A673 (cell line): ENCODE results near the gene NEU4.

ENCODE experiments used
- EZH2 ChIP-seq: fragments of 200-600 bp; sonication (generic); IDR thresholded peaks from 2 replicates; pipeline ENCODE4 v1.6.1; 2017; ENCODE audit warnings: borderline replicate concordance, low read depth, mild to moderate bottlenecking, mixed read lengths, antibody characterized with exemption, low read length; ENCODE audit not compliant: poor library complexity, severe bottlenecking
- TF ChIP-seq, protein P1 (sequence below): fragments of 300-800, 200-600 bp; sonication (generic); conservative IDR thresholded peaks from 2 replicates; pipeline ENCODE4 v1.5.1; 2017; ENCODE audit warnings: low read depth, mild to moderate bottlenecking, antibody characterized with exemption, low read length, moderate library complexity, mixed read lengths

DNA sequence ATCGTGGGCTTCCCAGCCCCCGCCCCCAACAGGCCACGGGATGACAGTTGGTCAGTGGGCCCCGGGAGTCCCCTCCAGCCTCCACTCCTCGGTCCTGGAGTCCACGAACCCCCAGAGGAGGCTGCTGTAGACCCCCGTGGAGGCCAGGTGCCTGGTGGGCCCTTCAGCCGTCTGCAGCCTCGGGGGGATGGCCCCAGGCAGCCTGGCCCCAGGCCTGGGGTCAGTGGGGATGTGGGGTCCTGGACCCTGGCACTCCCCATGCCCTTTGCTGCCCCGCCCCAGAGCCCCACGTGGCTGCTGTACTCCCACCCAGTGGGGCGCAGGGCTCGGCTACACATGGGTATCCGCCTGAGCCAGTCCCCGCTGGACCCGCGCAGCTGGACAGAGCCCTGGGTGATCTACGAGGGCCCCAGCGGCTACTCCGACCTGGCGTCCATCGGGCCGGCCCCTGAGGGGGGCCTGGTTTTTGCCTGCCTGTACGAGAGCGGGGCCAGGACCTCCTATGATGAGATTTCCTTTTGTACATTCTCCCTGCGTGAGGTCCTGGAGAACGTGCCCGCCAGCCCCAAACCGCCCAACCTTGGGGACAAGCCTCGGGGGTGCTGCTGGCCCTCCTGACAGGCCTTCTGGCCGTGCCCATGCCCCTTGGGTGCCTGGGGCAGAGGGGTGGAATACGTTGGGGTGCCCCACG lies 7.6 kb downstream of the NEU4 start:
- TF ChIP-seq, protein P1, sequence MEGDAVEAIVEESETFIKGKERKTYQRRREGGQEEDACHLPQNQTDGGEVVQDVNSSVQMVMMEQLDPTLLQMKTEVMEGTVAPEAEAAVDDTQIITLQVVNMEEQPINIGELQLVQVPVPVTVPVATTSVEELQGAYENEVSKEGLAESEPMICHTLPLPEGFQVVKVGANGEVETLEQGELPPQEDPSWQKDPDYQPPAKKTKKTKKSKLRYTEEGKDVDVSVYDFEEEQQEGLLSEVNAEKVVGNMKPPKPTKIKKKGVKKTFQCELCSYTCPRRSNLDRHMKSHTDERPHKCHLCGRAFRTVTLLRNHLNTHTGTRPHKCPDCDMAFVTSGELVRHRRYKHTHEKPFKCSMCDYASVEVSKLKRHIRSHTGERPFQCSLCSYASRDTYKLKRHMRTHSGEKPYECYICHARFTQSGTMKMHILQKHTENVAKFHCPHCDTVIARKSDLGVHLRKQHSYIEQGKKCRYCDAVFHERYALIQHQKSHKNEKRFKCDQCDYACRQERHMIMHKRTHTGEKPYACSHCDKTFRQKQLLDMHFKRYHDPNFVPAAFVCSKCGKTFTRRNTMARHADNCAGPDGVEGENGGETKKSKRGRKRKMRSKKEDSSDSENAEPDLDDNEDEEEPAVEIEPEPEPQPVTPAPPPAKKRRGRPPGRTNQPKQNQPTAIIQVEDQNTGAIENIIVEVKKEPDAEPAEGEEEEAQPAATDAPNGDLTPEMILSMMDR: no peak
- TF ChIP-seq EZH2: no peak
